K562 (cell line): ENCODE results near the gene TRIP6. TPM values are rescaled to one million over a fixed set of nuclear protein-coding genes. Genes with fewer than 3 reads are reported as not detected.

ENCODE experiments used
- ATAC-seq: fragments of 200-7000 bp; cut with Tn5 transposase; 3 replicates; pipeline ENCODE4 v1.9.1; 2020; ENCODE audit warnings: moderate library complexity
- BruUV-seq: library from RNA; stranded (reverse); fragments of 400-500 nt; replicated peaks from 2 replicates; lab custom pipeline; 2021; lab: Mats Ljungman, UMichigan
- CTCF ChIA-PET: fragments of 300-600 bp; formaldehyde crosslinking; extraction: SDS; loops from one replicate; lab custom pipeline; 2021; ENCODE audit warnings: low intra/inter-chr PET ratio; lab: Yijun Ruan, JAX
- POLR2A ChIA-PET: fragments of 300-600, 350-650 bp; sonication (Branson Sonifier 250); formaldehyde crosslinking; extraction: SDS; loops from one replicate; lab custom pipeline; 2021; ENCODE audit warnings: antibody characterized with exemption, inconsistent platforms; lab: Yijun Ruan, JAX
- DNase-seq, 4 experiments: peaks; one replicate each; pipeline versions ENCODE4 v3.0.0 to v3.0.0-alpha.2; 2011 to 2018; ENCODE audit warnings: low spot score in 3 of 4, mixed read lengths in 3 of 4; ENCODE audit errors: extremely low read depth in 1 of 4
- FAIRE-seq: peaks from 2 replicates; lab custom pipeline; 2011; peaks lifted over from hg19 to GRCh38; lab: Jason Lieb, UNC
- H2AFZ ChIP-seq: 2 replicates; pipeline ENCODE4 v1.6.0; 2011; ENCODE audit warnings: low read depth, low read length, control low read depth, inconsistent platforms
- H3K27ac ChIP-seq: fragments of 200-600 bp; 3 replicates; pipeline ENCODE4 v1.8.0; 2011; ENCODE audit warnings: low read depth, mild to moderate bottlenecking, control low read depth, inconsistent platforms, low read length, moderate library complexity, mixed read lengths; ENCODE audit errors: extremely low read depth
- H3K27me3 ChIP-seq, 2 experiments: fragments of 300-600 bp in 1 of 2; 2 replicates in 1 of 2; 3 replicates in 1 of 2; pipeline versions ENCODE4 v1.6.0 to v1.8.0; 2011; ENCODE audit warnings: inconsistent platforms in 2 of 2, low read length in 2 of 2, mild to moderate bottlenecking in 1 of 2, mixed read lengths in 1 of 2, moderate library complexity in 1 of 2; ENCODE audit not compliant: control insufficient read depth in 2 of 2, insufficient read depth in 2 of 2
- H3K36me3 ChIP-seq: fragments of 300-600 bp; 3 replicates; pipeline ENCODE4 v1.8.0; 2011; ENCODE audit warnings: mild to moderate bottlenecking, low read length, inconsistent platforms; ENCODE audit not compliant: control insufficient read depth, insufficient read depth
- H3K4me1 ChIP-seq, 2 experiments: fragments of 200-600 bp in 1 of 2; replicated peaks in 1 of 2; 2 replicates in 1 of 2; 3 replicates in 1 of 2; pipeline versions ENCODE4 v1.5.1 to v1.8.0; 2011; ENCODE audit warnings: inconsistent platforms in 2 of 2, low read length in 2 of 2, mild to moderate bottlenecking in 1 of 2, mixed read lengths in 1 of 2, moderate library complexity in 1 of 2; ENCODE audit not compliant: control insufficient read depth in 2 of 2, insufficient read depth in 2 of 2
- H3K4me2 ChIP-seq: 2 replicates; pipeline ENCODE4 v1.6.1; 2011; ENCODE audit warnings: low read length, control low read depth, inconsistent platforms, mixed read lengths; ENCODE audit not compliant: insufficient read depth
- H3K4me3 ChIP-seq: fragments of 200-600 bp; sonication (generic), shearing (Covaris generic); 2 replicates; pipeline ENCODE4 v1.5.1; 2016; ENCODE audit warnings: control low read depth, inconsistent platforms
- H3K79me2 ChIP-seq: fragments of 200-600 bp; 3 replicates; pipeline ENCODE4 v1.8.0; 2011; ENCODE audit warnings: low read length, inconsistent platforms; ENCODE audit not compliant: control insufficient read depth, insufficient read depth
- H3K9ac ChIP-seq, 2 experiments: 2 replicates each; pipeline versions ENCODE4 v1.6.0 to v1.6.1; 2011; ENCODE audit warnings: low read depth in 2 of 2, low read length in 2 of 2, control low read depth in 1 of 2, inconsistent platforms in 1 of 2, mild to moderate bottlenecking in 1 of 2, mixed read lengths in 1 of 2; ENCODE audit not compliant: insufficient read depth in 1 of 2
- H3K9me1 ChIP-seq: one replicate; pipeline ENCODE4 v1.6.0; 2011; ENCODE audit warnings: inconsistent platforms, mild to moderate bottlenecking, low read length, moderate library complexity; ENCODE audit not compliant: control insufficient read depth, insufficient read depth
- H3K9me3 ChIP-seq: replicated peaks from 2 replicates; pipeline ENCODE4 v1.5.1; 2011; ENCODE audit warnings: low read depth, low read length, inconsistent platforms; ENCODE audit not compliant: control insufficient read depth, insufficient read depth
- H4K20me1 ChIP-seq: replicated peaks from 2 replicates; pipeline ENCODE4 v1.6.1; 2011; ENCODE audit warnings: low read length, inconsistent platforms, mixed read lengths; ENCODE audit not compliant: control insufficient read depth, insufficient read depth
- BCOR ChIP-seq: fragments of 450-650 bp; IDR thresholded peaks from 2 replicates; pipeline ENCODE4 v1.6.1; 2016
- HBP1 ChIP-seq: fragments of 450-650 bp; formaldehyde crosslinking; IDR thresholded peaks from 2 replicates; pipeline ENCODE4 v1.4.0; 2022; ENCODE audit warnings: missing genetic modification characterization
- KDM1A ChIP-seq, 2 experiments: fragments of 450-650 bp; IDR thresholded peaks; 2 replicates each; pipeline ENCODE4 v1.6.1; 2016; ENCODE audit warnings: mild to moderate bottlenecking in 2 of 2
- L3MBTL2 ChIP-seq: fragments of 450-650 bp; IDR thresholded peaks from 2 replicates; pipeline ENCODE4 v1.6.1; 2016; ENCODE audit warnings: mild to moderate bottlenecking, moderate library complexity
- MAFG ChIP-seq: fragments of 450-650 bp; conservative IDR thresholded peaks from 2 replicates; pipeline ENCODE4 v1.6.1; 2016; ENCODE audit warnings: missing genetic modification characterization, missing compliant biosample characterization
- POLR2AphosphoS5 ChIP-seq: IDR thresholded peaks from 2 replicates; pipeline ENCODE4 v1.6.1; 2011; ENCODE audit warnings: mild to moderate bottlenecking, low read depth, low read length, moderate library complexity; ENCODE audit not compliant: control insufficient read depth, insufficient read depth
- POLR2H ChIP-seq: IDR thresholded peaks from 2 replicates; pipeline ENCODE4 v1.6.1; 2016; ENCODE audit warnings: missing genetic modification characterization, low read depth, mild to moderate bottlenecking, control low read depth, missing compliant biosample characterization, moderate library complexity
- SRSF3 ChIP-seq: fragments of 200-400 bp; formaldehyde crosslinking; IDR thresholded peaks from 2 replicates; pipeline ENCODE4 v1.6.1; 2016; ENCODE audit warnings: mild to moderate bottlenecking, low read length, moderate library complexity; ENCODE audit not compliant: insufficient read depth
- TRIM25 ChIP-seq: fragments of 450-650 bp; IDR thresholded peaks from 2 replicates; pipeline ENCODE4 v1.7.0; 2016; ENCODE audit warnings: borderline replicate concordance
- ZBTB7A ChIP-seq: IDR thresholded peaks from 2 replicates; pipeline ENCODE4 v1.6.1; 2011; ENCODE audit warnings: low read depth, mild to moderate bottlenecking, low read length, moderate library complexity, borderline replicate concordance; ENCODE audit not compliant: control insufficient read depth
- ZNF12 ChIP-seq: sonication (generic); formaldehyde crosslinking; IDR thresholded peaks from 2 replicates; pipeline ENCODE4 v1.4.0; 2020; ENCODE audit warnings: mild to moderate bottlenecking, missing genetic modification reagents
- ZNF121 ChIP-seq: sonication (generic); formaldehyde crosslinking; conservative IDR thresholded peaks from 2 replicates; pipeline ENCODE4 v1.8.0; 2022; ENCODE audit warnings: missing genetic modification reagents
- ZNF431 ChIP-seq: sonication (generic); formaldehyde crosslinking; IDR thresholded peaks from 2 replicates; pipeline ENCODE4 v1.8.0; 2022; ENCODE audit warnings: mild to moderate bottlenecking, missing genetic modification reagents
- WGBS: fragments of 100-300 bp; shearing (Covaris generic); methylation state at CpG from one replicate; pipeline ENCODE4 v1.1.6; 2016; ENCODE audit warnings: low coverage, mixed read lengths; ENCODE audit not compliant: insufficient coverage; ENCODE audit errors: missing lambda C conversion rate; 5-methylcytosine and 5-hydroxymethylcytosine counted together
- in situ Hi-C: fragments of 300-500 bp; cut with MboI; formaldehyde crosslinking; loops from 4 replicates; pipeline ENCODE4 v1.15.0; 2018; ENCODE audit warnings: inconsistent platforms, mixed read lengths
- intact Hi-C: fragments of 100-400 bp; cut with micrococcal nuclease; formaldehyde crosslinking; loops from 2 replicates; pipeline ENCODE4 v1.14.2; 2022
- polyA plus RNA-seq, 8 experiments: library from polyadenylated mRNA; depleted of rRNA in 4 of 8; stranded (reverse) in 5 of 8; unstranded in 3 of 8; fragments of >200 nt; fragmentation: Nextera tagmentation in 2 of 8; fragmentation: Illumina TruSeq in 1 of 8; extraction: Ambion mirVana in 2 of 8; extraction: Trizol in 1 of 8; gene quantifications; 2 replicates each; pipeline versions ENCODE4 v1.2.1 to v1.2.3, GENCODE V29; 2011 to 2014; ENCODE audit warnings: inconsistent platforms in 1 of 8, missing spikeins in 1 of 8
- total RNA-seq, 7 experiments: library from RNA; depleted of rRNA in 6 of 7; stranded (reverse); fragments of >200 nt in 6 of 7; fragmentation: Illumina TruSeq in 2 of 7; extraction: Trizol in 2 of 7; gene quantifications; 2 replicates each; pipeline versions ENCODE4 v1.2.1 to v1.2.3, GENCODE V29; 2011 to 2021; ENCODE audit warnings: low replicate concordance in 1 of 7

The TRIP6 gene
- total and polyA plus RNA-seq, 9 of the 15 experiments (the other 6 are each of a cell fraction or from before 2014, with no cell fraction given) = 5.9 to 141 (median 54.0) TPM

- TF ChIP-seq SRSF3 (0 out of 2 replicates have a peak, but pooled peaks have one; percentile 18), ZBTB7A (peak; percentile 59; the same call in 1 of the 2 replicates), HBP1 (CRISPR knock-in tag) (0 out of 2 replicates have a peak, but pooled peaks have one; percentile 37), POLR2H (tag) (no peak)
These were observed 744 bp downstream of the TRIP6 start (continued) for GRCh38 chr7:100867776-100868485.

GRCh38 chr7:100873599-100874299, 6.6 kb downstream of the TRIP6 start:
- Histone ChIP-seq H3K4me2 (peak overlapping the region; percentile 100), H3K36me3 (peaks cover 88% of the 10 kb centered on the region), H3K4me3 (peak overlapping the region; percentile 100), H3K27me3 (no peaks in the 10 kb centered on the region), H3K9me3 (no peaks in the 10 kb centered on the region), H4K20me1 (peaks cover 6% of the 10 kb centered on the region; the same call in 1 of the 2 replicates), H3K27ac (peak overlapping the region; percentile 96), H2AFZ (peak overlapping the region; percentile 88; the same call in 1 of the 2 replicates), H3K9me1 (no peaks in the 10 kb centered on the region), H3K4me1 (peaks cover 24 to 53% of the 10 kb centered on the region in 2 experiments; a peak in 4 of 5 replicates), H3K79me2 (peaks cover 58% of the 10 kb centered on the region), H3K9ac (peak overlapping the region; percentile 94 to 98)
- DNase-seq (no peak), ATAC-seq (no peak), FAIRE-seq (no peak)
- BruUV-seq = no TSS peak
- intact Hi-C loops = no loop called here
- ChIA-PET POLR2A (interaction anchor here (0.7 to 6.2 kb wide), 6 partner anchors 14 to 202 kb away, joined by 3 to 144 read pairs (median 4); partner anchors contain the start of genes SLC12A9 and UFSP1), CTCF (no interaction called here)
- WGBS = 79% methylated on average over 10 of the region's 10 CpGs
- in situ Hi-C loops = no loop called here
- no peak for TF ChIP-seq POLR2AphosphoS5
- no peak for TF ChIP-seq MAFG
- TF ChIP-seq KDM1A (IDR thresholded peaks at IDR 0.05) = peak in 1 of 2 experiments; percentile 47; a peak in 1 of 4 replicates
- peak; percentile 64; the same call in 1 of the 2 replicates for TF ChIP-seq BCOR
- no peak for TF ChIP-seq TRIM25
- TF ChIP-seq L3MBTL2 = no peak
- peak; percentile 94 for TF ChIP-seq ZNF121 (CRISPR knock-in tag)
- TF ChIP-seq ZNF12 (CRISPR knock-in tag) = 0 out of 2 replicates have a peak, but pooled peaks have one; percentile 5
- no peak for TF ChIP-seq ZNF431 (CRISPR knock-in tag)
